ENCODE results near the gene PDCD1.

PDCD1 gene

GRCh38 chr2:241865416-241865956 is 6.8 kb upstream of the PDCD1 start:
- DNase-seq (ENCODE audit: low read depth), result no peak

- no peak for DNase-seq (ENCODE audit: low read depth)
These were observed 6.1 kb upstream of the PDCD1 start for GRCh38 chr2:241864850-241865213.

- no peak for DNase-seq (ENCODE audit: low read depth)
These were observed 5.6 kb upstream of the PDCD1 start for GRCh38 chr2:241864168-241864849.

- DNase-seq (ENCODE audit: low read depth), result no peak
These were observed 4.9 kb upstream of the PDCD1 start for GRCh38 chr2:241863536-241863954.

- no peak for DNase-seq (ENCODE audit: low read depth)
These were observed 4.3 kb upstream of the PDCD1 start for GRCh38 chr2:241862775-241863535.

GRCh38 chr2:241862093-241862492 is 3.4 kb upstream of the PDCD1 start:
- DNase-seq (ENCODE audit: low read depth), result no peak

GRCh38 chr2:241861264-241861663 is 2.6 kb upstream of the PDCD1 start:
- DNase-seq (ENCODE audit: low read depth), result no peak

GRCh38 chr2:241860184-241861078 is 1.7 kb upstream of the PDCD1 start:
- DNase-seq (ENCODE audit: low read depth), result no peak

GRCh38 chr2:241859436-241860183 is 916 bp upstream of the PDCD1 start:
- DNase-seq (ENCODE audit: low read depth), result no peak

- DNase-seq (ENCODE audit: low read depth), result no peak
These were observed 332 bp upstream of the PDCD1 start for GRCh38 chr2:241859017-241859435.

GRCh38 chr2:241857572-241858121 is 1.0 kb downstream of the PDCD1 start:
- no peak for DNase-seq (ENCODE audit: low read depth)

GRCh38 chr2:241857041-241857541 is 1.6 kb downstream of the PDCD1 start:
- no peak for DNase-seq (ENCODE audit: low read depth)

GRCh38 chr2:241855888-241856422 is 2.7 kb downstream of the PDCD1 start:
- DNase-seq (ENCODE audit: low read depth), result no peak

- no peak for DNase-seq (ENCODE audit: low read depth)
These were observed 3.3 kb downstream of the PDCD1 start for GRCh38 chr2:241855245-241855887.

- no peak for DNase-seq (ENCODE audit: low read depth)
These were observed 4.1 kb downstream of the PDCD1 start for GRCh38 chr2:241854342-241855244.

- no peak for DNase-seq (ENCODE audit: low read depth)
These were observed 4.9 kb downstream of the PDCD1 start for GRCh38 chr2:241853651-241854341.

- DNase-seq (ENCODE audit: low read depth), result no peak
These were observed 5.6 kb downstream of the PDCD1 start for GRCh38 chr2:241852981-241853631.

Data from CMK (cell line).